ENCODE data around the gene GARIN5A. TPM values are rescaled to one million over a fixed set of nuclear protein-coding genes. Genes with fewer than 3 reads are reported as not detected.

The GARIN5A gene
- total RNA-seq, 4 donors from 2014 or later, result 0.55 to 4.2 (median 0.79) TPM; not detected in 1

- no peaks in the 10 kb centered on the region for H3K9me3 ChIP-seq
- H3K4me3 ChIP-seq, result no peak overlapping the region
- DNase-seq, result no peak
- no peaks in the 10 kb centered on the region for H3K27me3 ChIP-seq
- no peaks in the 10 kb centered on the region for H3K36me3 ChIP-seq
- WGBS, 2 donors (ENCODE audit: low coverage in 1 of 2), result 66% methylated on average over 26 of the region's 27 CpGs; no CpG with 5 or more reads in 1 of the 2 donors
- TF ChIP-seq EP300 (IDR thresholded peaks at IDR 0.05; ENCODE audit: low read depth) (no peak), POLR2AphosphoS5 (IDR thresholded peaks at IDR 0.05) (no peak), CTCF (IDR thresholded peaks at IDR 0.05) (no peak), POLR2A (IDR thresholded peaks at IDR 0.05) (no peak)
- peaks cover 0 to 7% (median 6%) of the 10 kb centered on the region in 4 donors for H3K4me1 ChIP-seq
- in situ Hi-C loops (cut with MboI; ENCODE audit: low pct_ligation_motif_present in 1 of 4, low pct_unique_long_range_greater_than_20kb in 1 of 4, low sequenced_read_pairs in 3 of 4), result no loop called here
- intact Hi-C loops (cut with DNase I; ENCODE audit: low total_unique reads), result loop anchor here (5.0 kb wide), 1 partner anchor 618 kb away; no protein-coding TSS in a partner anchor
- H3K27ac ChIP-seq, result no peak overlapping the region
Observed at GRCh38 chr19:50500060-50500752, 23.6 kb upstream of the GARIN5A start.

- intact Hi-C loops (cut with DNase I; ENCODE audit: low total_unique reads), result no loop called here
- DNase-seq, result no peak
- Histone ChIP-seq H3K36me3 (no peaks in the 10 kb centered on the region), H3K4me1 (peaks cover 0 to 7% (median 6%) of the 10 kb centered on the region in 4 donors), H3K4me3 (no peak overlapping the region), H3K9me3 (no peaks in the 10 kb centered on the region), H3K27me3 (no peaks in the 10 kb centered on the region), H3K27ac (no peak overlapping the region)
- in situ Hi-C loops (cut with MboI; ENCODE audit: low pct_ligation_motif_present in 1 of 4, low pct_unique_long_range_greater_than_20kb in 1 of 4, low sequenced_read_pairs in 3 of 4), result no loop called here
- WGBS, 2 donors (ENCODE audit: low coverage in 1 of 2), result 82 to 86% methylated on average over 9 to 11 of the region's 11 CpGs
- no peak for TF ChIP-seq EP300 (IDR thresholded peaks at IDR 0.05; ENCODE audit: low read depth)
- TF ChIP-seq CTCF (IDR thresholded peaks at IDR 0.05), result no peak
- no peak for TF ChIP-seq POLR2AphosphoS5 (IDR thresholded peaks at IDR 0.05)
- no peak for TF ChIP-seq POLR2A (IDR thresholded peaks at IDR 0.05)
Observed at GRCh38 chr19:50498219-50499056, 21.8 kb upstream of the GARIN5A start.

GRCh38 chr19:50497022-50497405 is 20.4 kb upstream of the GARIN5A start:
- TF ChIP-seq EP300 (IDR thresholded peaks at IDR 0.05; ENCODE audit: low read depth), result no peak
- no peak for TF ChIP-seq POLR2AphosphoS5 (IDR thresholded peaks at IDR 0.05)
- no peak for TF ChIP-seq POLR2A (IDR thresholded peaks at IDR 0.05)
- no peak for TF ChIP-seq CTCF (IDR thresholded peaks at IDR 0.05)
- peaks cover 0 to 11% (median 6%) of the 10 kb centered on the region in 4 donors for H3K4me1 ChIP-seq
- no peaks in the 10 kb centered on the region for H3K27me3 ChIP-seq
- no peak overlapping the region for H3K4me3 ChIP-seq
- no peaks in the 10 kb centered on the region for H3K9me3 ChIP-seq
- 61 to 85% methylated on average over 3 to 8 of the region's 8 CpGs for WGBS, 2 donors (ENCODE audit: low coverage in 1 of 2)
- DNase-seq, result no peak
- in situ Hi-C loops (cut with MboI; ENCODE audit: low pct_ligation_motif_present in 1 of 4, low pct_unique_long_range_greater_than_20kb in 1 of 4, low sequenced_read_pairs in 3 of 4) (no loop called here), intact Hi-C loops (cut with DNase I; ENCODE audit: low total_unique reads) (no loop called here)
- H3K36me3 ChIP-seq, result no peaks in the 10 kb centered on the region
- H3K27ac ChIP-seq, result no peak overlapping the region
